HepG2 (cell line): ENCODE results near the gene TACC2. TPM values are rescaled to one million over a fixed set of nuclear protein-coding genes. Genes with fewer than 3 reads are reported as not detected.
A peak's percentile ranks its signal among the peaks of the same experiment; 100 is the strongest.

Experiments
- ATF2 ChIP-seq: sonication (generic); formaldehyde crosslinking; IDR thresholded peaks from 2 replicates; pipeline ENCODE4 v1.4.0; 2020; ENCODE audit warnings: missing genetic modification reagents
- ATM ChIP-seq: fragments of 450-650 bp; IDR thresholded peaks from 2 replicates; pipeline ENCODE4 v1.7.1; 2017; ENCODE audit warnings: mild to moderate bottlenecking, borderline replicate concordance
- EED ChIP-seq: sonication (generic); formaldehyde crosslinking; IDR thresholded peaks from 2 replicates; pipeline ENCODE4 v1.5.0; 2020; ENCODE audit warnings: mild to moderate bottlenecking, missing genetic modification reagents
- GATAD2A ChIP-seq: IDR thresholded peaks from 2 replicates; pipeline ENCODE4 v1.6.1; 2016
- GZF1 ChIP-seq: sonication (generic); formaldehyde crosslinking; IDR thresholded peaks from 2 replicates; pipeline ENCODE4 v1.5.1; 2020; ENCODE audit warnings: mild to moderate bottlenecking, missing genetic modification reagents
- HNF4G ChIP-seq, 2 experiments: sonication (generic) in 1 of 2; formaldehyde crosslinking in 1 of 2; IDR thresholded peaks; 2 replicates each; pipeline versions ENCODE4 v1.4.0 to v1.6.1; 2011 to 2020; ENCODE audit warnings: borderline replicate concordance in 2 of 2, low read depth in 2 of 2, mild to moderate bottlenecking in 2 of 2, low read length in 1 of 2, missing genetic modification reagents in 1 of 2, moderate library complexity in 1 of 2
- IRF1 ChIP-seq: sonication (generic); formaldehyde crosslinking; IDR thresholded peaks from 2 replicates; pipeline ENCODE4 v1.4.0; 2020; ENCODE audit warnings: low read depth, mild to moderate bottlenecking, missing genetic modification reagents
- MLXIP ChIP-seq: sonication (generic); formaldehyde crosslinking; IDR thresholded peaks from 2 replicates; pipeline ENCODE4 v1.9.0; 2021; ENCODE audit warnings: missing genetic modification reagents, borderline replicate concordance
- MZF1 ChIP-seq: sonication (generic); formaldehyde crosslinking; IDR thresholded peaks from 2 replicates; pipeline ENCODE4 v1.8.1; 2023; ENCODE audit warnings: mild to moderate bottlenecking, missing genetic modification reagents, borderline replicate concordance
- PAXIP1 ChIP-seq: sonication (generic); formaldehyde crosslinking; conservative IDR thresholded peaks from 2 replicates; pipeline ENCODE4 v1.4.0; 2020; ENCODE audit warnings: mild to moderate bottlenecking, missing genetic modification reagents, moderate library complexity
- ZC3H4 ChIP-seq: sonication (generic); formaldehyde crosslinking; IDR thresholded peaks from 2 replicates; pipeline ENCODE4 v1.4.0; 2020; ENCODE audit warnings: missing genetic modification reagents, borderline replicate concordance
- ZFX ChIP-seq: sonication (generic); formaldehyde crosslinking; IDR thresholded peaks from 2 replicates; pipeline ENCODE4 v1.4.0; 2020; ENCODE audit warnings: mild to moderate bottlenecking, low read depth, missing genetic modification reagents, moderate library complexity
- ZGPAT ChIP-seq: IDR thresholded peaks from 2 replicates; pipeline ENCODE4 v1.6.1; 2016; ENCODE audit warnings: mild to moderate bottlenecking
- ZHX1 ChIP-seq: sonication (generic); formaldehyde crosslinking; IDR thresholded peaks from 2 replicates; pipeline ENCODE4 v1.8.1; 2022; ENCODE audit warnings: low read depth, mild to moderate bottlenecking, missing genetic modification reagents
- ZMYM4 ChIP-seq: sonication (generic); formaldehyde crosslinking; IDR thresholded peaks from 2 replicates; pipeline ENCODE4 v1.8.1; 2023; ENCODE audit warnings: mild to moderate bottlenecking, missing genetic modification reagents
- polyA plus RNA-seq, 8 experiments: library from polyadenylated mRNA; depleted of rRNA in 3 of 8; stranded (reverse) in 7 of 8; unstranded in 1 of 8; fragments of >200 nt; fragmentation: Illumina TruSeq in 4 of 8; extraction: Trizol in 4 of 8; gene quantifications; 2 replicates each; pipeline versions ENCODE4 v1.2.1 to v1.2.3, GENCODE V29; 2011 to 2016; ENCODE audit warnings: low read depth in 4 of 8, missing spikeins in 1 of 8, mixed read lengths in 1 of 8; ENCODE audit not compliant: insufficient read depth in 1 of 8
- total RNA-seq, 5 experiments: library from RNA; depleted of rRNA; stranded (reverse); fragments of >200 nt; fragmentation: Illumina TruSeq; extraction: Trizol; gene quantifications; 2 replicates each; pipeline ENCODE4 v1.2.3, GENCODE V29; 2016; ENCODE audit warnings: low read depth in 1 of 5

Gene TACC2
- total and polyA plus RNA-seq, 2 of the 13 experiments (the other 11 are each of a cell fraction or from before 2014, with no cell fraction given): 11.8 to 16.0 TPM

GRCh38 chr10:121983852-121984251 is 5.1 kb upstream of the TACC2 start (continued):
- no peak for TF ChIP-seq ATF2 (CRISPR knock-in tag)
- TF ChIP-seq ZMYM4: 0 out of 2 replicates have a peak, but pooled peaks have one; percentile 26
- no peak for TF ChIP-seq ZC3H4 (CRISPR knock-in tag)
- TF ChIP-seq PAXIP1 (CRISPR knock-in tag): 0 out of 2 replicates have a peak, but pooled peaks have one; percentile 16
- no peak for TF ChIP-seq ZGPAT (CRISPR knock-in tag)
- no peak for TF ChIP-seq ATM
- no peak for TF ChIP-seq GATAD2A (CRISPR knock-in tag)
- TF ChIP-seq GZF1 (CRISPR knock-in tag): no peak
- TF ChIP-seq HNF4G (IDR thresholded peaks at IDR 0.05; ENCODE audit: borderline replicate concordance, low read depth, low read length): peak; percentile 49; the same call in 1 of the 2 replicates
- TF ChIP-seq HNF4G (CRISPR knock-in tag; IDR thresholded peaks at IDR 0.05; ENCODE audit: borderline replicate concordance, low read depth): no peak
- peak; percentile 23; the same call in 1 of the 2 replicates for TF ChIP-seq ZFX (CRISPR knock-in tag)
- no peak for TF ChIP-seq EED (CRISPR knock-in tag)
- TF ChIP-seq IRF1 (CRISPR knock-in tag): no peak
- no peak for TF ChIP-seq ZHX1 (CRISPR knock-in tag)
- TF ChIP-seq MLXIP (CRISPR knock-in tag): no peak
- no peak for TF ChIP-seq MZF1 (CRISPR knock-in tag)
